Right hindlimb (tissue), 1 donor: Measurements from ENCODE around the gene FUBP1.
A peak's percentile ranks its signal among the peaks of the same experiment; 100 is the strongest.
"Not testable (repeated sequence)": the region's sequence is repeated elsewhere in the genome, so short reads cannot be mapped to it uniquely, and the experiment has no call there.

Source experiments
- DNase-seq: peaks from one replicate; pipeline ENCODE4 v3.0.0-alpha.2; 2018

Gene FUBP1

GRCh38 chr1:77986810-77987209 lies 7.9 kb upstream of the FUBP1 start:
- no peak for DNase-seq

DNA sequence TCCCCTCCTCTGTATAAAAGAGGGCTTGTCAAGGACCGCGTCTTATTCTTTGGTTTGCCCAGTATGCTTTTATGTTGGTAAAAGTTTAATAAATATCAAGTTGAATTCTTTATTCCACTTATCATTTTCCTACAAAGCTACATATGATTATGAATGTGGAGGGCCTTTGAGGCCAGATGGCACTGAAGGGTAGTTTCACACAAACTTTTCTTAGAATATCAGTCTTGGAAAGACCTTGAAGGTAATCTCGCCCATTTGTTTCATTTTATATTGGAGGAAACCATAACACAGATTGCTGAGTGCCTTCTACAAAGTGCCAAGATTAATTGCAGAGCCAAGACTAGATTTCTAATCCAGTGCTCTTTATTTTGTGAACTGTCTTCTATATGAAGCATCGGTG lies 5.8 kb upstream of the FUBP1 start:
- DNase-seq, result no peak

DNA sequence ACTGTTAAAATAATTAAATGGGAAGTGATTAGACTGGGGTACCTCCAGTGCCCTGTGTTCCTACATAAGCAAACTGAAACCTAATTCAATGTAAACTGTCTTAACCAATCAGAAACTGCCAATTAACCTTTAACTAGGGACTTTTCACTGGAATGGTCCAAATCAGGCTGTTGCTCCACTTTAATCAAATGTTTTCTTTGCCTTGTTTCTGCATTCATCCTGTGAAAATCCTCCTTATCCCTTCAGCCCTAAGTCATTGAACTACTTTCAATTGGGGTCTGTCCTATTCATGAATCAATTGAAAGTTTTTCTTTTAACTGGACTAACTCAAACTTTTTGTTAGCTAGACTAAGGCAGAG lies 5.1 kb upstream of the FUBP1 start:
- no peak for DNase-seq

DNA sequence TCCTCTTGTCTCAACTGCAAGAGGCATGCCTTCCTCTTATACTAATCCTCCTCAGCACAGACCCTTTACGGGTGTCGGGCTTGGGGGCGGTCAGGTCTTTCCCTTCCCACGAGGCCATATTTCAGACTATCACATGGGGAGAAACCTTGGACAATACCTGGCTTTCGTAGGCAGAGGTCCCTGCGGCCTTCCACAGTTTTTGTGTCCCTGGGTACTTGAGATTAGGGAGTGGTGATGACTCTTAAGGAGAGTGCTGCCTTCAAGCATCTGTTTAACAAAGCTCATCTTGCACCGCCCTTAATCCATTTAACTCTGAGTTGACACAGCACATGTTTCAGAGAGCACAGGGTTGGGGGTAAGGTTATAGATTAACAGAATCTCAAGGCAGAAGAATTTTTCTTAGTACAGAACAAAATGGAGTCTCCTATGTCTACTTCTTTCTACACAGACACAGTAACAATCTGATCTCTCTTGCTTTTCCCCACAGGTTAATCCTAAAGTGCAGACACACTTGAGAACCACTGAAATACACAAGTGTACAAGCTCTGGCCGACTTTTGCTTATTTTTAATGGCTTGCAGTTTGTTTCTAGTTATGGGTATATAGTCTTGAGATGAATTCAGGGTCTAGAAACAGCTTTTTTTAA lies 4.6 kb upstream of the FUBP1 start:
- DNase-seq, result not testable (repeated sequence)

GRCh38 chr1:77978293-77978968 lies 441 bp downstream of the FUBP1 start:
- peak; percentile 88 for DNase-seq

- DNase-seq, result no peak
Measured at GRCh38 chr1:77977989-77978292, 931 bp downstream of the FUBP1 start.

DNA sequence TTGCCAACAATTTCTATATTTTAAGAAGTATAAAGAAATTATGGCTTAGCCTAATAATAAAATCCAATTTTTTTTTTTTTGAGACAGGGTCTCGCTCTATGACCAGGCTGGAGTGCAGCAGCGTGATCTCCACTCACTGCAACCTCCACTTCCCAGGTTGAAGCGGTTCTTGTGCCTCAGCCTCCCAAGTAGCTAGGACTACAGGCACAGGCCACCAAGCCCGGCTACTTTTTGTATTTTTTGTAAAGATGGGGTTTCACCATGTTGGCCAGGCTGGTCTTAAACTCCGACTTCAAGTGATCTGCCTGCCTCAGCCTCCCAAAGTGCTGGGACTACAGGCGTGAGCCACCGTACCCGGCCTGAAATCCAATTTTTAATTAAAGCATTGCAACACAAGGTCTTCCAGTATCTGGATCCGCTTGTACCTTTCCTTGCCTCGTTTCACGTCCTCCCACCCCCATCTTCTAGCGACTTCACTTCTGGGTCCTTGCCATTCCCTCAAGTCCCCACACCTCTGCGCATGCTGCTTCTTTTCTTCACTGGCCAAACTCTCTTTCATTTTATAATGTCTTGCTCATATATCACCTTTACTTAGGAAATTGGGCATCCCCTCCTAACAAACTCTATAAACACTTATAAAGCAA lies 2.3 kb downstream of the FUBP1 start:
- DNase-seq, result no peak

DNA sequence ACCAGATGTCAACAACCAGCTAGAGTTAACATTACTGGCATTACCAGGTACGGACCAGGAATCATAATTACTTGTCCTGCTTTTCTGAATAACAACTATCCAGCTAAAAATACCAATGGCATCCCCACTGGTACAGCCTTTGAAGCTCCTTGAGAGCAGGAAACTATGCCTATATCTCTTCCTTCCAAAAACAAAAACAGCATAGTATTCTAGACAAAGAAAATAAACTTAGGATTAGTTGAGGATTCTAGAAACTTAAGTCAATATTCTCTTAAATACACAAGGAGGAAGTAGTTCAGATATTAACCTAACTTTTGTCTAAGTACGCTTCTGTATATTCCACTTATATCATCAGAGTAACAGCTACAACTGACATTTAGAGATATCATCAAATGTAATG lies 3.0 kb downstream of the FUBP1 start:
- no peak for DNase-seq

DNA sequence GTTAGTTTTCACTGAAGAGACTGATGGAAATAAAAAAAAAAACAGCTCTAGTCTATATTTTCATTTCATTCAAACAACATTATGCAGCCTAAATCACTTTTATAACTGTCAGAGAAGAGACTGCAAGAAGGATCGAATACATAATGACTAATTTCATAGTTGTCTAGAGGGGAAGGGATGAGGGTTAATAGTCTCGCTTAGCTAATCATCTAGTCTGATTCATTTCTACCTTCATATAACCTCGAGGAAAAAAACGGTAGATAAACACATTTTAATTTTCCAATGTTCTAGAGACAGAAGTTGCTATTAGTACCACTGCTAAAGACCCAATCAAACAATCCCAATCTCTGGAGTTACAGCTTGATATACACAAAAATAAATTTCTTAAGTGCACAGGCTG lies 3.5 kb downstream of the FUBP1 start:
- DNase-seq, result no peak

- no peak for DNase-seq
Measured at GRCh38 chr1:77972080-77972479, 6.8 kb downstream of the FUBP1 start.

DNA sequence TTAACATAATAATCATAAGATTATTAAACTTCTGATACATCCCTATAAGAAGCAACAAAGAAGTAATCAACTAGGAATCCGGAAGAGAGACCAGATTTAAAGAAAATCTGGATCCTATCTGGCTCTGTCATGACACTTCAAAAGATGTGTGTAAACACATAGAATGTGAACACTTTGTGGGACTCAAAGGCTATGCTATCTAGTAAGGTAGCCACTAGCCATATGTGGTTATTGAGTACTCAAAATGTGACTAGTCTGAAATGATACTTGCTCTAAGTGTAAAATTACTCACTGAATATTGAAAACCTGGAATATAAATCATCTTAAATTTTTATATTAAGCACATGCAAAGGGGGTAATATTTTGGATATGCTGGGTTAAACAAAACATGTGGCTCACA lies 8.7 kb downstream of the FUBP1 start:
- no peak for DNase-seq

DNA sequence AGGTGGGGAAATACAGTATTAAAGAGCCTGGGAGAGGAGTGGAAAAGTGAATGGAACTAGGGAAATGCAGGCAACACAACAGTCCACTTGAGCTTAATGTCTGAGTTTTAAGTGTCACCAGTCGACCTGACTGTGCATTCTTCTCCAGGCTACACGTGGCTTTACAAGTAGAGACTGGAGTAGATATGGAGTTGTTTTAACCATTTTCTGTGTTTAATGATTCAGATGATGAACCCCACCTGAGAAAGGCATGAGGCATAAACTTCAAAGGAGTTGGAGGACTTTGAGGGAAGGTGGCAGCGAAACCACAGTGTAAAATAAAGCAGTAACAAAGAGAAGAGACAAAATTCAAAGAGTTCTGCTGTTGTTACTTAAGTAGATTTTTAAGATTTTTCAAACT lies 12.6 kb downstream of the FUBP1 start:
- no peak for DNase-seq

GRCh38 chr1:77961392-77961791 lies 17.5 kb downstream of the FUBP1 start:
- no peak for DNase-seq

GRCh38 chr1:77958850-77959249 lies 20.0 kb downstream of the FUBP1 start:
- no peak for DNase-seq

- DNase-seq, result no peak
Measured at GRCh38 chr1:77958391-77958790, 20.5 kb downstream of the FUBP1 start.

GRCh38 chr1:77956464-77956863 lies 22.4 kb downstream of the FUBP1 start:
- no peak for DNase-seq

GRCh38 chr1:77955709-77956108 lies 23.2 kb downstream of the FUBP1 start:
- DNase-seq, result no peak

- DNase-seq, result no peak
Measured at GRCh38 chr1:77954521-77954920, 24.4 kb downstream of the FUBP1 start.

DNA sequence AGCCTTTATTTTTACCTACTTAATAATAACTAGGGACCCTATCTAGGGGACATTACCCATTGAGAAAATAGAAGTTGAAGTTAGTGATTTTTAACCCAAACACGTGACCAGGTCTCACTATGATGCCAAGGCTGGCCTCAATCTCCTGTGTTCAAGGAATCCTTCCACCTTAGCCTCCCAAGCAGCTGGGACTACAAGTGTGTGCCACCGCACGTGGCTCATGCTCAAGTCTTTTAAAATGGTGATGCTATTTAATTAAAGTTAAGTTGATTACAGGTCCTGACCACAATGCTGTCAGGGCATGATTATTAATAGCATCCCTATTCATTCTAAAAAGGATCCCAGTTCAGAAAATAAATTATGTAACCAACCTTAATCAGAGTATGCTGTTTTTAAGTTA lies 25.0 kb downstream of the FUBP1 start:
- DNase-seq, result no peak

DNA sequence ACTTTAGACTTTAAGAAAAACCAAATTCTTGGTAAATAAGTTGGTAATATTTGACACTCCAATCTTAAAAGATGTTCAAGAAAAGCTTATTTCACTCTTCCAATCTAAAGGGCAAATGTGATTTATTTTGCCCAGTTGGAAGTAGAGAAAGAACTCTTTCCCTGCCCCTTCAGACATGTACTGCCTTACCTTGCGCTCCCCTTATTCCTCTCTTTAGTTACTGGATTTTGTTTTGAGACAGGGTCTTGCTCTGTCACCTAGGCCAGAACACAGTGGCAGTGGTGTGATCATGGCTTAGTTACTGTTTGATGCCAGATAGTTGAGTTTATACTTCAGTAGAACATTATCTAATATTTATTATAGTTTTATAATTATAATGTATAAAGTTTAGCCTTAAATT lies 27.5 kb downstream of the FUBP1 start:
- DNase-seq, result no peak

DNA sequence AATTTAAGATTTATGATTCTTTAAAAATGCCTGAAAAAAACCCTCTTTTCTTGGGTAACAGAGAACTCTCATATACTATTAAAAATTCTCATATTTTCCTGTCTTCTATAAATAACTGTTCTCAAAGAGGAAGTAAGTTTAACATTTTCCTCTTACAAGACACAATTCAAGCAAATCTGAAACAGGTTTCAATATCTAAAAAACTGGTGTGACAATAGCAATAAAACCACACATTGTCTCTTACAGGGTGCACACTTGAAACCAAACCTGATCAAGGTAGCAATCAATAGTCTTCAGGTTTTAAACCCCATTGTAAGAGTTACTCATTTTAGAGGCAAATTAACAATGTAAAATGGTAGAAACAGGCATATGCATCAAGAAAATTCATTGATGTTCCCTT lies 28.0 kb downstream of the FUBP1 start:
- no peak for DNase-seq

- peak; percentile 27 for DNase-seq
Measured at GRCh38 chr1:77948841-77949424, 29.9 kb downstream of the FUBP1 start.

DNA sequence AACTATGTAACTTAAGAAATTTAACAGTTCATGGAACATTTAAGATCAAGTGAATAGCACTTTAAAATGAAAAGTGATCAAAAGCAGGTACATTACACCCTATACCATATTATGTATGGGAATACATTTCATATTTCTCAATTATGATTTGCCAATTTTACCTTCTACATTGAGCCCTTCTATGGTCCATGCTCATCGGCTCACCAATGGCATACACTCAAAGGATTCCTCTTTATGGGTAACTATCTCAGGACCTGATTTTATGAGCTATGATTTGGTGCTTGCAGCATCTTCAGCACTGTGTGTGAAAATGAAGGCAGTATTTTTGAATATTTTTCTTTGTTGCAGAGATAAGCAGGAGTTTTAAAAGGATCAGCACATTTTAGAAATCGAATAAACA lies 33.5 kb downstream of the FUBP1 start:
- no peak for DNase-seq

DNA sequence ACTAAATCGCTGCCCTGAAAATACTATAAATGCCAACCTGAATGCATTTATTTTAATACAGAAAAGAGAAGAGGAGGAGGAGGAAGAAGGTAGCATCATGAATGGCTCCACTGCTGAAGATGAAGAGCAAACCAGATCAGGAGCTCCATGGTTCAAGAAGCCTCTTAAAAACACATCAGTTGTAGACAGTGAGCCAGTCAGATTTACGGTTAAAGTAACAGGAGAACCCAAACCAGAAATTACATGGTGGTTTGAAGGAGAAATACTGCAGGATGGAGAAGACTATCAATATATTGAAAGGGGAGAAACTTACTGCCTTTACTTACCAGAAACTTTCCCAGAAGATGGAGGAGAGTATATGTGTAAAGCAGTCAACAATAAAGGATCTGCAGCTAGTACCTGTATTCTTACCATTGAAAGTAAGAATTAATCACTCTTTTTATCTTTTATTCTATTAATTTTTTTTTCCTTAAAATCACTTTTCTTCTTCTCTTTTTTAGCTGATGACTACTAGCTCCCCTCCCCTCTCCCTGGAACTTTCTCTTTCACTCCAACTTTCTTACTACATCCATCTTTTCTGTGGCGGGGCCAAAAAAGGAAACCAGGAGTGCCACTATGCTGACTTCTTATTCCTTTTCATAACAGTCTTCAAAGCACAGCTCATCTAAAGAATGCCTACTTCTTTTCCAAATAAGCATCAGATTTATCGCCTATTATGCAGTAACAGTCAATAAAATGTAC lies 36.3 kb downstream of the FUBP1 start:
- DNase-seq, result no peak
